CD4-positive, alpha-beta T cell treated with Interleukin-6 at 100 ng/mL for 8 hours (primary cell): ENCODE data around the gene ETFA.

Experiments
- DNase-seq: peaks from one replicate; pipeline ENCODE4 v3.0.0-alpha.2; 2020; ENCODE audit warnings: mixed read lengths, low spot score

ETFA gene

DNA sequence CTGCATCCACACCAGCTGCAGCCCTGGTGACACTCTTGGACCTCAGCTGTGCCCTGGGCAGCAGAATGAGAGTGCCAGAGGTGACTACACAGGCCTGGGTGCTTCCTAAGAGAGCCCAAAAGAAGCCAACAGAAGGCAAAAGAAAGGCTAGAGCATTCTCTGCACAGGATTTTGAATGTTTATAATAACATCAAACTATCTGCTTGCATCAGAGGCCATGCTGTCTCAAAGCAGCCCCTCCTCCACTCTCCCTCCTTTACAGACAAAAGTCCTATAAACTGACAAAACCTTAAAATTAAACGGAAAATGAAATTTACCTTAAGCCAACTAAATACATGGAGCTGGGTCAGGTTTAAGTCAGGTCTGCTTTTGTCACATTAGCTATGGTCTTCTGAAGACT is 95.6 kb downstream of the ETFA start:
- no peak for DNase-seq

DNA sequence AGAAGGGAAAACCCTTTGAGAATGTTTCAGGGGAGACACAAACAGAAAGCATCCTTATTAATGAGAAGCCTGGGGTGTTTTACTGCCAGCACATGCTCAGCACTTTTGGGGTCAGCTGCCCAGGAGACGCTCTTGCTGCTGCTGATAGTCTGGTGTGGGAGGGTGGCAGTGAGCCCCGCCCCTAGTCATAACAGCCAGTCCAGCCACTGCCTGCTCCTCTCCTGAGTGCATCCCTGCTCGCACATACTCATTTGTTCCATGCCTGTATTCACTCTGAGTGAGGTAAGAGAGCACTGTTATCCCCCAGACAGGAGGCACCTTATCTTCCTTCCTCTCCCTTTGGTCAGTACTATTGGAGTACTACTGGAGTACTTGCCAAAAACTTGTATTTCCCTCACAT is 101.3 kb downstream of the ETFA start:
- DNase-seq: no peak

GRCh38 chr15:76209523-76209922 is 101.7 kb downstream of the ETFA start:
- no peak for DNase-seq

- no peak for DNase-seq
Observed at GRCh38 chr15:76208786-76209424, 102.4 kb downstream of the ETFA start.

- no peak for DNase-seq
Observed at GRCh38 chr15:76208084-76208785, 103.0 kb downstream of the ETFA start.

DNA sequence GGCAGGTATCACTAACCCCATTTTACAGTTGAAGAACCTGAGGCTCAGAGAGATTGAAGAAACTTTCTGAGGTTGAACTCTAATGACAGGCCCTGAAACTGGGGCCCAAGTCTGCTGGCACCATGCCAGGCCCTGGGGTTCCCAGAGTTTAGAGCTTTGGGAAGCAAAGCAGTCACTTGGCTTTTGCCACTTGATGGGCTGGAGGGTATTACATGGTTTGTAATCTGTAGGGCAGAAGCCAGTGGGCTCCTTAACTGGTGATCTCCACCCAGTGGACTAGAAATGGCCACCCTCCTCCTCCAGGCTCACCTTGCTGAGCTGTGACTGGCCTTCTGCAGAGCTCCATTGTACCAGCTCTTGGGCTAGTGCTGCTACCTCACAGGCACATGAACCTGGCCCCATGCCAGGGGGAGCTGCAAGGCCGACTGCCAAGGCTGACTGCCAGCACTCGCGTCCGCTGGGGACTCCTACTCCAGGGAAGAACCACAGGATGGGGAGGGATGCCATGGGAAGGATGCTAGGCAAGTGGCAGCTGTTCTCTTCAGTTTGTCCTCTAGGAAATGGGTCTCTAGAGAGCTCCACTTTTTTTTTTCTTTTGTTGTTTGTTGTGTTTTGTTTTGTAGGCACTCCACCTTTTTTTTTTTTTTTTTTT is 104.8 kb downstream of the ETFA start:
- no peak for DNase-seq

GRCh38 chr15:76204916-76205460 is 106.3 kb downstream of the ETFA start:
- no peak for DNase-seq

DNA sequence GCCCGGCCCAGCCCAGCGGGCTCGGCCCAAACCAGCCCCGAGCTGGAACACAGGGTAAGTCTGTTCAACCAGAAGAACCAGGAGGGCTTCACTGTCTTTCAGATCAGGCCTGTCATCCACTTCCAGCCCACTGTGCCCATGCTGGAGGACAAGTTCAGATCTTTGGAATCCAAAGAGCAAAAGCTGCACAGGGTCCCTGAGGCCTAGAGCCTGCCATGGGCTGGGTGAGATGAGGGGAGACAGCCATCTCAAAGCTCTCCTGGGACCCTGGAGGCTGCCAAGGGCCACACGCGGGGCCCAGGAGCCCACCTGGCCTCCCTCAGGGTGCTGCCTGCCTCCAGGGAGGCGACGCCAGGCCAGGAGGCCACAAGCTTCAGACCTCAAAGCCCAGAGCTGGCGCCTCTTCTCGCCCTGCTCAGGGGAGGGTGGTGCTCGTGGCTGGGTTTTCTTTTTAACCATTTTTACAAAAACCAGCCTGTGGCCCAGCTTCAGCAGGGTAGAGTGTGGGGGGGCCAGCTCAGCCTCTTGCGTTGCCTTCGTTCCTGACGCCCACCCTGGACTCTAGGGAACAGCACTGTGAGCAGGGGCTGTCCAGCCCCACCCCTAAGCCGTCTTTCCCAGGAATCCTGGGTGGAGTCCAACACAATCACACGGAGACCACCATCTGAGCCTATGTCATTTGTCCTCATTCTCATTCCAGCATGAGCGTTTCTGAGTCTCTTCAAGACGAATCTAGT is 107.0 kb downstream of the ETFA start:
- DNase-seq: no peak

DNA sequence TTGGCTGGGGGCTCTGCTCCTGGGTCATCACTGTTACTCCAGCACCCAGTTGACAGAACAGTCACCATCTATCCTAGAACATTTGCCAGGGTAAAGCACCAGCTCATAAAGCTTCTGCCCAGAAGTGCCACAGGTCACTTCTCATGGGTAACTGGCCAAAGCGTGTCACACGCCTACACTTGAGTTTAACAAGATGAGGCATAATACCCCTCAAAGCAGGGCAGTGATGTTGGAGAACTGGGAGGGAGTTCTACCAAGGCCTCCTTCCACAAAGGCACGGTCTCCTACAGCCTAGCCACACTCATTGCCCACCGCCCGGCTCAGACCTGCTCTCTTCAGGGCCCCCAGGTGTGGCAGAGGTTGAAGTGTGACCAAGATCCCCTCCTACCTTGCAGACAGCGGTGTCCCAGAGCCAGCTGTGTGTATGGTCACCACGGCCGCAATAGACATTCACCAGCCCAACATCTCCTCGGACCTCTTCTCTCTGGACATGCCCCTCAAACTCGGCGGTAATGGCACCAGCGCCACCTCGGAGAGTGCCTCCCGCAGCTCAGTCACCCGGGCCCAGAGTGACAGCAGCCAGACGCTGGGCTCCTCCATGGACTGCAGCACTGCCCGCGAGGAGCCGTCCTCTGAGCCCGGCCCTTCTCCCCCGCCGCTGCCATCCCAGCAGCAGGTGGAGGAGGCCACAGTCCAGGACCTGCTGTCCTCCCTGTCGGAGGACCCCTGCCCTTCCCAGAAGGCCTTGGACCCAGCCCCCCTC is 107.7 kb downstream of the ETFA start:
- no peak for DNase-seq

- no peak for DNase-seq
Observed at GRCh38 chr15:76201536-76202255, 109.6 kb downstream of the ETFA start.

DNA sequence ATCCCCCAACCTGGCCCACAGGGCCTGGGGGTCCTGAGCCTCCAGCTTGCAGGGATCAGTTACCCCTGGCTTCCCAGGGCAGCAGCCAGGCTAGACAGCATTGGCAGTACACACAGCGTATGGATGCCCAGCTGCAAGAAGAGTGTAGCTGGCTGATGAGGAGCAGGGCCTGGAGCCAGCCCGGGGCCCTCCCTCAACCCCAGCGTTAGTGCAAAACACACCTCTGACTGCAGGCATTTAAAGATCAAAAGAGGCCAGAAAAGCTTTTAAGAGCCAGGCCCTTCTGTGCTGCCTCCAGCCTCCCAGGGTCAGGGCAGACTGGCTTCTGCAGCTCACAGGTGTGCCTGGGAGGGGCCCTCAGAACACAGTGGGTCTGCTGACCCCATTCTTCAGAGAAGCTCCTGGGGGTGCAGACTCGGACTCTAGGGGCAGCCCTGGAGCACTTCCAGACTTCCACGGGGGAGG is 110.6 kb downstream of the ETFA start:
- no peak for DNase-seq

DNA sequence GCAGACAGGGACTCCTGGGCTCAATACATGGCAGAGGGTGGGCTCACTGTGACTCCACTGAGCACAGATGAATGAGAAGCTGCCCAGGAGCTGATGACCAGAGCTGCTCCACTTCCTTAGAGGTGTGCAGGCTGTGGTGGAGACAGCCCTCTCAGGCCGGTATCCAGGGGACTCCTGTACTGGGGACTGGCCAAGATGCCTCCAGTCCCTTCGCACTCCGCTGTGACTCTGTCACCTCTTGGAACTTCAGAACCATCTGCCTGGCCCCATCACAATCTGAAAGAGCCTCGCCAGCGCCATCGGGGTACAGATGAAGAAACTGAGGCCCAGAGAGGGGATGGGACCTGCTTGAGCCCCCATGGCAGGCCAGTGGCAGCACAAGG is 111.2 kb downstream of the ETFA start:
- no peak for DNase-seq

GRCh38 chr15:76199106-76200082 is 111.9 kb downstream of the ETFA start:
- DNase-seq: no peak

- no peak for DNase-seq
Observed at GRCh38 chr15:76198456-76199105, 112.7 kb downstream of the ETFA start.

DNA sequence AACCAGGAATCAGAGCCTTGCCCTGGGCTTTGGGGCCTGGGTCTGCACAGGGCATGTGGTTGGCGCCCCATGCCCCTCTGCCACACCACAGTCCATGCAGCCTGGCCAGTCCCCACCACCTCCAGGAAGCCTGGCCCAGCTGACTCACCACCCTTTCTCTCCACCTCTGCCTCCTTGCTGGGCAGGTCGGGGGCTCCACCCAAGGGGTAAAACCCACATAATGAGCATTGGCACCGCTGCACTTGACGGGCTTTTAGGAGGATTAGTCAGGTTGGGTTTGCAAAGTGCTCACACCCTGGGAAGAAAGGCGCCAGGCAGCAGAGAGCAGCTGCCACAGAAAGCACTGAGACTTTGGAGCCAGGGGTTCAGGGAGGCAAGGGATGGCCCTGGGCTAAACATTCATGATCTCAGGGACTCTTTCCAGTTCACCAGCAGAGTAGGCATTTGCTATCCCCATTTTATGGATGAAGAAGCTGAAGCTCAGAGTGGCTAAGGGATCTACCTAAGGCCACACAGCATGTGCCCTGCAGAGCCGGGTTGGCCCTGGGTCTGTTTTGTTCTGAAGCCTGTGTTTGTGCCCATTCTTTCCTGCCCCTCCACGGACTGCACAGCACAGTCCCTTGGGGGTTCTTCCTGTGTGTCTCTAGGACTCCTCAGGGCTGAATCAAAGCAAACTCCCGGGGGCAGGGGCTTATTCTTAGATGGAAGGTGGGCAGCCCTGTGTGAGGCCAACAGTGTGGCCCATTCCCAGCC is 113.4 kb downstream of the ETFA start:
- no peak for DNase-seq

- DNase-seq: no peak
Observed at GRCh38 chr15:76196269-76197231, 114.7 kb downstream of the ETFA start.
